GM12878 (cell line): ENCODE data around the gene CYP2U1. TPM values are rescaled to one million over a fixed set of nuclear protein-coding genes. Genes with fewer than 3 reads are reported as not detected.

Experiments
- ATAC-seq: fragments of 200-7000 bp; cut with Tn5 transposase; 3 replicates; pipeline ENCODE4 v1.9.1; 2020; ENCODE audit warnings: mild to moderate bottlenecking, moderate library complexity
- BruUV-seq: library from RNA; stranded (reverse); fragments of 400-500 nt; replicated peaks from 2 replicates; lab custom pipeline; 2021; lab: Mats Ljungman, UMichigan
- CTCF ChIA-PET: fragments of 300-600 bp; sonication (Branson Sonifier 250); formaldehyde crosslinking; extraction: SDS; loops from one replicate; lab custom pipeline; 2021; ENCODE audit warnings: inconsistent platforms; lab: Yijun Ruan, JAX
- POLR2A ChIA-PET: fragments of 350-600 bp; formaldehyde crosslinking; extraction: SDS; loops from one replicate; lab custom pipeline; 2021; ENCODE audit warnings: inconsistent platforms; lab: Charles Lee
- RAD21 ChIA-PET: fragments of 300-600 bp; sonication (Branson Sonifier 250); formaldehyde crosslinking; loops from one replicate; lab custom pipeline; 2023; ENCODE audit warnings: antibody characterized with exemption; ENCODE audit not compliant: unreplicated experiment; lab: Charles Lee
- SMC1A ChIA-PET: fragments of 300-600 bp; sonication (Branson Sonifier 250); formaldehyde crosslinking; loops from one replicate; lab custom pipeline; 2023; ENCODE audit not compliant: unreplicated experiment, uncharacterized antibody; lab: Charles Lee
- DNase-seq: peaks from one replicate; pipeline ENCODE4 v3.0.0-alpha.2; 2011; ENCODE audit warnings: low read depth, low spot score
- FAIRE-seq: peaks from 3 replicates; lab custom pipeline; 2011; peaks lifted over from hg19 to GRCh38; lab: Jason Lieb, UNC
- H2AFZ ChIP-seq: 2 replicates; pipeline ENCODE4 v1.6.0; 2011; ENCODE audit warnings: low read depth, low read length, control low read depth; ENCODE audit not compliant: control insufficient read depth
- H3K27ac ChIP-seq: 2 replicates; pipeline ENCODE4 v1.5.1; 2011; ENCODE audit warnings: control low read depth; ENCODE audit not compliant: control insufficient read depth, insufficient read depth
- H3K27me3 ChIP-seq, 2 experiments: replicated peaks in 1 of 2; 2 replicates each; pipeline versions ENCODE4 v1.6.0 to v1.6.1; 2011; ENCODE audit warnings: low read length in 1 of 2; ENCODE audit not compliant: control insufficient read depth in 2 of 2, insufficient read depth in 2 of 2
- H3K36me3 ChIP-seq, 2 experiments: 2 replicates each; pipeline ENCODE4 v1.5.1; 2011; ENCODE audit warnings: low read length in 1 of 2; ENCODE audit not compliant: control insufficient read depth in 2 of 2, insufficient read depth in 2 of 2
- H3K4me1 ChIP-seq: 2 replicates; pipeline ENCODE4 v1.6.1; 2011; ENCODE audit warnings: mild to moderate bottlenecking, low read length, moderate library complexity, mixed read lengths; ENCODE audit not compliant: control insufficient read depth, insufficient read depth
- H3K4me2 ChIP-seq: 2 replicates; pipeline ENCODE4 v1.6.0; 2011; ENCODE audit warnings: control low read depth; ENCODE audit not compliant: control insufficient read depth, insufficient read depth
- H3K4me3 ChIP-seq: fragments of 200-600 bp; sonication (generic); 2 replicates; pipeline ENCODE4 v1.5.1; 2016
- H3K79me2 ChIP-seq: 2 replicates; pipeline ENCODE4 v1.6.0; 2011; ENCODE audit warnings: low read length; ENCODE audit not compliant: control insufficient read depth, insufficient read depth
- H3K9ac ChIP-seq: 2 replicates; pipeline ENCODE4 v1.8.0; 2011; ENCODE audit warnings: low read length, control low read depth, mixed read lengths; ENCODE audit not compliant: control insufficient read depth, insufficient read depth
- H3K9me3 ChIP-seq: replicated peaks from 3 replicates; pipeline ENCODE4 v1.5.1; 2011; ENCODE audit warnings: mild to moderate bottlenecking, low read length; ENCODE audit not compliant: control insufficient read depth, insufficient read depth
- H4K20me1 ChIP-seq: 2 replicates; pipeline ENCODE4 v1.6.0; 2011; ENCODE audit not compliant: control insufficient read depth, insufficient read depth
- ATF7 ChIP-seq: fragments of 450-650 bp; IDR thresholded peaks from 2 replicates; pipeline ENCODE4 v1.6.1; 2016; ENCODE audit warnings: low read depth, mild to moderate bottlenecking
- FOXK2 ChIP-seq: fragments of 450-650 bp; IDR thresholded peaks from 2 replicates; pipeline ENCODE4 v1.6.1; 2017; ENCODE audit warnings: mild to moderate bottlenecking, moderate library complexity
- HDAC2 ChIP-seq: fragments of 200-600 bp; sonication (generic); IDR thresholded peaks from 2 replicates; pipeline ENCODE4 v1.6.1; 2017
- KDM1A ChIP-seq: fragments of 200-600 bp; sonication (generic); IDR thresholded peaks from 2 replicates; pipeline ENCODE4 v1.6.1; 2016; ENCODE audit warnings: borderline replicate concordance
- NR2C2 ChIP-seq: IDR thresholded peaks from 2 replicates; pipeline ENCODE4 v1.6.1; 2011; ENCODE audit warnings: borderline replicate concordance, low read depth; ENCODE audit not compliant: control insufficient read depth, insufficient read length
- POLR2AphosphoS2 ChIP-seq: IDR thresholded peaks from 2 replicates; pipeline ENCODE4 v1.6.1; 2011; ENCODE audit warnings: low read depth, mild to moderate bottlenecking, low read length, improper control_type of control experiment, moderate library complexity
- POLR2AphosphoS5 ChIP-seq: IDR thresholded peaks from 2 replicates; pipeline ENCODE4 v1.6.1; 2011; ENCODE audit warnings: mild to moderate bottlenecking, low read length, inconsistent platforms
- RB1 ChIP-seq: fragments of 450-650 bp; formaldehyde crosslinking; IDR thresholded peaks from 2 replicates; pipeline ENCODE4 v1.6.1; 2017; ENCODE audit warnings: mild to moderate bottlenecking, borderline replicate concordance
- SMAD5 ChIP-seq: IDR thresholded peaks from 2 replicates; pipeline ENCODE4 v1.6.1; 2016; ENCODE audit warnings: antibody characterized with exemption, low read depth
- STAT3 ChIP-seq: IDR thresholded peaks from 2 replicates; pipeline ENCODE4 v1.6.1; 2011; ENCODE audit warnings: low read depth, low read length, improper control_type of control experiment
- TAF1 ChIP-seq: IDR thresholded peaks from 2 replicates; pipeline ENCODE4 v1.6.1; 2011; ENCODE audit warnings: mild to moderate bottlenecking, low read depth, low read length, borderline replicate concordance
- WRNIP1 ChIP-seq: IDR thresholded peaks from 2 replicates; pipeline ENCODE4 v1.6.1; 2011; ENCODE audit warnings: low read depth, low read length, improper control_type of control experiment, borderline replicate concordance
- ZNF217 ChIP-seq: fragments of 450-650 bp; IDR thresholded peaks from 2 replicates; pipeline ENCODE4 v1.6.1; 2017; ENCODE audit warnings: antibody characterized with exemption, mild to moderate bottlenecking
- WGBS: methylation state at CpG from one replicate; pipeline ENCODE4 v1.1.6; 2016; ENCODE audit warnings: low lambda C conversion rate; ENCODE audit not compliant: insufficient replicate concordance, insufficient coverage; ENCODE audit errors: missing lambda C conversion rate; 5-methylcytosine and 5-hydroxymethylcytosine counted together
- in situ Hi-C: fragments of 300-500 bp; cut with MboI; formaldehyde crosslinking; loops from 9 replicates; pipeline ENCODE4 v1.14.3; 2018; ENCODE audit warnings: mixed read lengths
- intact Hi-C: fragments of 100-400 bp; cut with micrococcal nuclease; formaldehyde crosslinking; loops from one replicate; pipeline ENCODE4 v1.14.2; 2022; ENCODE audit not compliant: unreplicated experiment
- polyA plus RNA-seq, 11 experiments: library from polyadenylated mRNA; depleted of rRNA in 4 of 11; unstranded in 6 of 11; stranded (reverse) in 5 of 11; fragments of >200 nt; fragmentation: Nextera tagmentation in 4 of 11; fragmentation: Illumina TruSeq in 1 of 11; extraction: Ambion mirVana in 4 of 11; extraction: Trizol in 1 of 11; gene quantifications; 1 replicate in 1 of 11; 2 replicates in 10 of 11; pipeline versions ENCODE4 v1.2.1 to v1.2.3, GENCODE V29; 2011 to 2016; ENCODE audit warnings: inconsistent platforms in 2 of 11, missing spikeins in 2 of 11, low read depth in 1 of 11
- total RNA-seq, 4 experiments: library from RNA; depleted of rRNA in 3 of 4; stranded (reverse); fragments of >200 nt in 3 of 4; fragmentation: Illumina TruSeq in 1 of 4; extraction: Trizol in 1 of 4; gene quantifications; 2 replicates each; pipeline versions ENCODE4 v1.2.1 to v1.2.3, GENCODE V29; 2013 to 2021
- TF ChIP-seq, protein P1 (sequence below): fragments of 450-650 bp; IDR thresholded peaks from 2 replicates; pipeline ENCODE4 v1.6.1; 2017; ENCODE audit warnings: borderline replicate concordance
- TF ChIP-seq, protein P2 (sequence below): fragments of 450-650 bp; IDR thresholded peaks from 2 replicates; pipeline ENCODE4 v1.6.1; 2014; ENCODE audit warnings: mild to moderate bottlenecking

The CYP2U1 gene
- total and polyA plus RNA-seq, 10 of the 15 experiments (the other 5 are each of a cell fraction or from before 2014, with no cell fraction given), result 0.41 to 3.4 (median 2.9) TPM

DNA sequence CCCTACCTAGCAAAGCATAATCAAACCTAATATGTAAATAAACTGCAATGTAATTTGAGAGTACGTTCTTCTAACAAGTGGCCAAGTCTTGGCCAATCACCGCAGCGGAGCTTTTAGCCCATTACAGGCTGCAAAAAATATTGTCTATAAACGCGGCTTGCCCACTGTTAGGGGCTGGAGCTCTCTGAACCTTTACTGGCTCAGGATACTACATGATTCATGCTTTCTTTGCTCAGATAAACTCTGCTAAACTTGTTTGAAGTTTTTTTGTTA is 57.4 kb downstream of the CYP2U1 start:
- H3K4me3 ChIP-seq, result no peak overlapping the region
- no peaks in the 10 kb centered on the region for H3K9me3 ChIP-seq
- BruUV-seq, result no TSS peak
- peaks cover 34% of the 10 kb centered on the region for H3K79me2 ChIP-seq
- peaks cover 10% of the 10 kb centered on the region for H3K4me1 ChIP-seq
- ATAC-seq, result no peak
- no peak overlapping the region for H3K9ac ChIP-seq
- no peaks in the 10 kb centered on the region for H3K36me3 ChIP-seq
- no peaks in the 10 kb centered on the region for H4K20me1 ChIP-seq
- ChIA-PET RAD21 (no interaction called here), CTCF (no interaction called here), SMC1A (interaction anchor here (1.6 kb wide), 1 partner anchor 584 kb away, joined by 3 read pairs; no protein-coding TSS in a partner anchor)
- no peak for DNase-seq
- no peaks in the 10 kb centered on the region for H3K27me3 ChIP-seq
- intact Hi-C loops, result no loop called here
- H3K4me2 ChIP-seq, result no peak overlapping the region
- H3K27ac ChIP-seq, result no peak overlapping the region
- no peak for FAIRE-seq
- 97% methylated on average over 5 of the region's 5 CpGs for WGBS
- TF ChIP-seq WRNIP1 (no peak), RB1 (no peak), SMAD5 (no peak), KDM1A (no peak), POLR2AphosphoS2 (no peak), TAF1 (no peak), NR2C2 (no peak), POLR2AphosphoS5 (no peak), STAT3 (no peak), HDAC2 (no peak), ZNF217 (no peak), FOXK2 (no peak), ATF7 (no peak)
- TF ChIP-seq, protein P1, sequence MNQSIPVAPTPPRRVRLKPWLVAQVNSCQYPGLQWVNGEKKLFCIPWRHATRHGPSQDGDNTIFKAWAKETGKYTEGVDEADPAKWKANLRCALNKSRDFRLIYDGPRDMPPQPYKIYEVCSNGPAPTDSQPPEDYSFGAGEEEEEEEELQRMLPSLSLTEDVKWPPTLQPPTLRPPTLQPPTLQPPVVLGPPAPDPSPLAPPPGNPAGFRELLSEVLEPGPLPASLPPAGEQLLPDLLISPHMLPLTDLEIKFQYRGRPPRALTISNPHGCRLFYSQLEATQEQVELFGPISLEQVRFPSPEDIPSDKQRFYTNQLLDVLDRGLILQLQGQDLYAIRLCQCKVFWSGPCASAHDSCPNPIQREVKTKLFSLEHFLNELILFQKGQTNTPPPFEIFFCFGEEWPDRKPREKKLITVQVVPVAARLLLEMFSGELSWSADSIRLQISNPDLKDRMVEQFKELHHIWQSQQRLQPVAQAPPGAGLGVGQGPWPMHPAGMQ, result no peak
- TF ChIP-seq, protein P2, sequence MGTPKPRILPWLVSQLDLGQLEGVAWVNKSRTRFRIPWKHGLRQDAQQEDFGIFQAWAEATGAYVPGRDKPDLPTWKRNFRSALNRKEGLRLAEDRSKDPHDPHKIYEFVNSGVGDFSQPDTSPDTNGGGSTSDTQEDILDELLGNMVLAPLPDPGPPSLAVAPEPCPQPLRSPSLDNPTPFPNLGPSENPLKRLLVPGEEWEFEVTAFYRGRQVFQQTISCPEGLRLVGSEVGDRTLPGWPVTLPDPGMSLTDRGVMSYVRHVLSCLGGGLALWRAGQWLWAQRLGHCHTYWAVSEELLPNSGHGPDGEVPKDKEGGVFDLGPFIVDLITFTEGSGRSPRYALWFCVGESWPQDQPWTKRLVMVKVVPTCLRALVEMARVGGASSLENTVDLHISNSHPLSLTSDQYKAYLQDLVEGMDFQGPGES, result no peak
- TF ChIP-seq, all 136 proteins: peak for 0
- POLR2A ChIA-PET, result no interaction called here
- H2AFZ ChIP-seq, result no peak overlapping the region
- in situ Hi-C loops, result no loop called here
